Inferior parietal cortex (tissue), 1 donor: ENCODE measurements around the gene SSH2.

Source experiments
- DNase-seq: peaks from one replicate; pipeline ENCODE4 v3.0.0-alpha.2; 2016; ENCODE audit errors: extremely low spot score

Gene SSH2

DNA sequence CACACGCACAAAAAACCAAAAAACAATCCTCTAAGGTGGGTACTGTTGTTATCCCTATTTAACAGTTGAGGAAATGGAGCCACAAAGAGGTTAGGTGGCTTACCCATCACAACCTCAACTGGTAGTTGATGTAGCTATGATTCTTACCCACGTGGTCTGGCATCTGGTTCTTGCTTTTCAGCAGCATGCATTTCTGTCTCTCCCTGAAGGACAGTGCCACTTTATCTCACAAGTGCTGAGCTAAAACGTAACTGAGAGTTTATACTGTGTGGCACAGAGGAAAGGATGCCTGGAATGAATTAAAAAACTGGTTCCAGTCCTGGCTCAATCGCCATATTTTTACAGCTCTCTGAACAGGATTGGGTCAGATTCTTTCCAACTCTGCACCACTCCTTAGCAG, 305.4 kb downstream of the SSH2 start:
- no peak for DNase-seq

DNA sequence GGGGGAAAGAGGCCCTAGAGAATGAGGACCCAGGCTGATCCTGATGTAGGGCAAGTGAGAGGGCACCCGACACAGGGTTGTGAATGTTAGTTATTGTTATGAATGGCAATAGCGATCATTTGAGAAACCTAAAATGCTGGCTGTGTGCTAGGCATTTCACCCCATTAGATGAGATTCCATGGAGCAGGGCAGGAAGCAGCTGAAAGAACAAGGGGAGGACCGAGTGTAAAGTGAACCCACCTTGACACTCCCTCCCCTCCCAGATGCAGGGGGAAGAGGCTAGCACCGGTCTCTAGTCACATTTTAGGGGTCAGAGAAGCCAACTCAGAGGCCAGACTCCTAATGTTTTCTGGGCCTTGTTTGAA, 306.8 kb downstream of the SSH2 start:
- no peak for DNase-seq

DNA sequence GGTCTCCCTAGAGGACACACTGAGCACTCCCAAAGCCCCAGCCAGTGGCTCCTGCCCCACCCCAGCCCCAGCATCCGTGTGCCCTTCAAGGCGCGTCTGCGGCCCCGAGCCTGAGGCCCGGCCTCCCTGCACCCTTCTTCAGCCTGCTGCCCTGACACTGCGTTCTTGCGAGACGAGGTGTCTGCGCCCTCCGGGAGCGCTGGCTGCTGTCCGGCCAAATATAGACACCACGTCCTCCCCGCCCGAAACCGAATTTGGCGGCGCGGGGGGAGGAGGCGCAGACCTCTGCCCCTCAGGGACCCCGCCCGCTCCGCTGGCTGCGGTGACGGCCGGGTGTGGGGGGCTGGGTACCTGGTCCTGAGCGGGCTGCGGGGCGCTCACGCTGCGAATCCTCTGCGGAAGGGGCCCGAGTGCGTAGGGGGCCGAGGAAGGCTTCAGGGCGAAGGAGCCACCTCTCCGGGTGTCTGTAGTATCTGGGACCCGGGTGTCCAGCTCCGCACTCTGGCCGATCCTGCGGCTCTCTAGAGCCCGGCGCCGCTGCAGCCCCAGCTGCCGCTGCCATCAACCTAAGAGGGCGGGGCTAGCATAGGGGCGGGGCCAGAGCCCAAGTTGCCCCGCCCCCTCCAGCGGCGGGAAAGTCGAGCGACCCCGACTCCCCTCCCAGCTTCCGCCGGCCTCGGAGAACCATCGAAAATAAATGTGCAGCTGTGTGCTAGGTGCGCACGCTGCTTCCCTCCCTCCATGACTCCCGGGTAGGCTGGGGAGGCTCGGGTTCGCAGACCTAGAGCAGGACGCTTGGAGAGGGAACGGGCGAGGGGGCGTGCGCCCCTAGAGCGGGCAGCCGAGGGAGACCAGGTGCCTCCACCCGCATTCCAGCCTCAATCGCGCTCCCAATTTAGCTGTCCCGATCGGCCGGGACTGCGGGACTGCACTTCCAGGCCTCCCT, 307.4 kb downstream of the SSH2 start, which contains the start of gene CORO6:
TSS of gene CORO6 (minus strand) at position 576 of the 946 bp plus-strand sequence. CDS start 1,491 bp downstream, outside the sequence.
- peak; percentile 58 for DNase-seq

DNA sequence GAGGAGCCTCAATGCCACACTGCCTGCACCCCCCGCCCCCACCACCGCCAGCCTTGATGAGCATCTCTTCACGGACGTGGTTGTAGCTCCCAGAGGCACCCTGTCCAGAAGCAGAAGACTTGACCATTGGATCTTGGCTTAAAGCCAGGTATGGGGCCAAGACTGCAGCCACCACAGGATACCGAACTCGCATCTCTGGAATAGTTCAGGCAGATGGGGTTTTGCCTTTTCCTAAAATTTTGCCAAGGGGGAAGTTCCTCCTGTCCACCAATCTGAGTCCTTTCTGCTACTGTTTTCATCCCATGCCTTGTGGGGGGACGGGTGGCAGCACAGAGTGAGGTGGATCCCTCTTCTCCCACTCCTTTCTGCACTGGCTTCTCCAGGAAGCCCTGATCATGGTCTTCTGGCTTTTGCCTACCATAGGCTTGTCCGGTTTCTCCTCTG, 308.3 kb downstream of the SSH2 start:
- DNase-seq, result no peak

DNA sequence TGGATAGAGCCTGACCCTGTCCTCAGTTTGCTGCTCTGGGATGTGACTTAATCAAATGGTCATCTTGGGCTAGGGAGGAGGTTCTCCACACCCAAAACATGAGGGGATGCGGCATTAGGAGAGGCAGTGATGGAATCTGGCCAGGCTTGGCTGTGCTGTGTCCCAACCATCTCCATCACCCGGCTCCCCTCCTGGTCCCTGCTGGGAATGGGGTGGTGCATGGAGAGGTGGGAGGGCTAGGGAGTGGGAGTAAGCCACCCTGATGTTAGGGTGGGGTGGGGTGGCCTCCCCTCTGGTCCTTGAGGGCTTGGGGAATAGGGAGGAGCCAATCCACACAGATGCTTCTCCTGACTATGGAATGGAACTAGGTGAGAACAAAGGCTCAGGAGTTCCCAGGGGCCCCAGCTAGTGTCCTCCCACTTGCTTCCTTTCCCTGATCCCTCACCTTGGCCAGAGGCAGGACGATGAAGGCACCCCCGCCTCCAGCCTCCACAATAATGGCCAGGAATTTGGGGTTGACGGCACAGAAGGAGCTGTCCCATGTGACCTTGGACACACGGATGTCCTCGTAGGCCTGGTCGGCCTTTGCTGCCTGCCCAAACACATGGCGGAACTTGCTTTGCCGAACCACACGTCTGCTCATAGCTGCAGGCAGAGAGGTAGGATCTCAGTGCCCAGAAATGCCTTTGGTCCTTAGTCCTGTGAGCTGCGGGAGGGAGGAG, 309.1 kb downstream of the SSH2 start:
- DNase-seq, result no peak

DNA sequence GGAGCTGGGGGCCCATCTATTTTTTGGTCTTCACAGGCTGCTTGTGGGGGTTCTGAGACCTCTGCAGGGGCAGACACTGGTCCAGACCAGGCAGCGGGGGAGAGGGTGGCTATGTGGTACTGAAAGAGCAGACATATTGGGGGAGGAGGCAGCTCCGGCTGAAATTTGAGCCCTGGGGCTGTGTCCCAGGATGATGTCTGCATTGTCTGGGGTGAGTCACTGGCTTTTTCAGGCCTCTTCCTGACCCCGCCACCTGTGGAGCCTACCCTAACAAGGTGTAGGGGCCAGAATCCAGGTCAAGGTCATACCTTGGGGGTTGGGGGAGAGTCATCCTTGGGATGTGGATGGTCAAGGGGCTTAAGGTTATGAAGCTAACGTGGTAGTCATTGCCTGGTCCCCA, 309.8 kb downstream of the SSH2 start:
- no peak for DNase-seq

DNA sequence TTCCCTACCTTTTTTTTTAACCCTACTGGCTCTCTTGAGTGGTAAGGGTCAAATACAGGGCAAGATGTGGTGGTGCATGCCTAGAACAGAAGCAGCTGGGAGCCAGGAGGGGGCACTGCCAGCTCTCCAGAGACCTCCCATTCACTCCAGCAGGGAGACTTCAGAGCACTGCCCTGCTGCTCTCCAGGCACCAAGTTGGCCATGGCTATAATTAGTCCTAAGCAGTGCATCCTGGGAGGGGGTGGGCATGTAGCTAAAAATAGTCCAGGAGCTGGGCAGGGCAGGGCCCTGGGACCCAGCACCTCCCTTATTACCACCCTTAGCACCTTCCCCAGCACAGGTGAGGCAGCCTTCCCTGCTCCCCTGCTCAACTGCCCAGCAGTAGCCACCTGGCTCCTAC, 310.8 kb downstream of the SSH2 start:
- DNase-seq, result no peak

DNA sequence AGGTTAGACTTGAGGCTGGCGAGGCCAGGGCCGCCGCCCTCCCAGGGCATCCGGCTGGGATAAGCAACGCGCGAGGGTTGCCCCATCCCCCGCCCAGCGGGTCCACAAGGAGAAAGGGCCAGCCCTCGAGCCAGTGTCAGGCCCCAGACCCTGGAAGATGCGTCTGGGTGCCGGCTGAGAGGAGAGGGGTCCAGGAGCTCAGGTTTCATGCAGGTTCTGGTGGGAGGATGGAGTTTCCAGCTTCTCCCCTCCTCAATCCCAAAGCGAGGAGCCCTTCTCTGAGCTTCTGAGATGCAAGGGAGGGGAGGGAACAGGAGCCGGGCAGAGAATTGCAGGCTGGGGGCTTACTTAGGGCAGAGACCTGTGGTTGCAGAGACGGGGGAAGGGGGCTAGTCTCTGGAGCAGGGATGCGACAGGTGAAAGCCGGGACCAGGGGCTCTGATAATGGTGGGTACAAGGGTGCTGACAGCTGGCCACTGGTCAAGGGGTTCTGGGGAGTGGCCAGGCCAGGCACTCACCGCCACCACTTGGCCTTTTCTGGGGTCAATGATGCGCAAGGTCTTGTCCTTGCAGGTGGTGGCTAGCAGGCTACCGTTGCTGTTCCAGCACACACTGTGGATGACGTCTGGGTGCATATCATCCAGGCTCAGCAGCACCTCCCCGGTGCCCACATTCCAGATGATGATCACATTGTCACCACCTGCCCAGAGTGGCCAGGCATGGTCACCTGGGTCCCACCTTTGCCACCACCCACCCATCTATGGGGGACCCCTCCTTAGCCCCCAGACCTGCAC, 311.6 kb downstream of the SSH2 start:
- no peak for DNase-seq

DNA sequence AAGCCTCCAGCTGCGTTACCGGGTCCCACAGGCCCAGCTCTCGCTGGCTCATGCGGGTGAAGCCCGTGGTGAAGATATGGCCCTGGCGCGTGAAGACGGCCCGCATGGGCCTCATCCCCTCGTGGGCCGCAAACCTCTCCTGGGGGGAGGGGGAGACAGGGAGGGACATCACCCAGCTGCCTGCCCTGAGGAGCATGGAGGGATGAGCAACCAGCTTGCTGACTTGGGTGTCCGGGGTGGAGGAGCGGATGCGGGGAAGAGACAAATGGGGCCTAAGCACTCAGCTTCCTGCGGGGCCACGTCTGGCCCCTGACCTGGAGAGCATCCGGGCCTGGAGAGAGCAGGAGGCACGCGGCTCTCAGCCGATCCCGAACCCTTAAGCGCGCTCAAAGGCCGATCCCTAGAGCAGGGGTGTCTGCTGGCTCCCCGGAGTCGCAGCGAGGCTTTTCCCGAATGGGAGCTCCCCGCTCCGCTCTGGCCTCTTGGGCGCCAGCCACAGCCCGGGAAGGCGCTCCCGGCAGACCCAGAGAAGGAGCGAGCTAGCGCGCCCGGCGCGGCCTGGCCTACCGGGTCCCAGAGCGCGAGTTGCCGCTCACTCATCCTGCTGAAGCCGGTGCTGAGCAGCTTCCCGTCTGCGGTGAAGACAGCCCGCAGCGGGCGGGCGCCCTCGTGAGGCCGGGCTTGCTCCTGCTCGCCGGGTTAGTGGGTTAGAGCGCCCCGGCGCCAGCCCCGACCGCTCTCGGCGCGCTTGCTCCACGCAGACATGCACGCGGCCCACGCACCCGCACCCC, 312.4 kb downstream of the SSH2 start:
- no peak for DNase-seq

DNA sequence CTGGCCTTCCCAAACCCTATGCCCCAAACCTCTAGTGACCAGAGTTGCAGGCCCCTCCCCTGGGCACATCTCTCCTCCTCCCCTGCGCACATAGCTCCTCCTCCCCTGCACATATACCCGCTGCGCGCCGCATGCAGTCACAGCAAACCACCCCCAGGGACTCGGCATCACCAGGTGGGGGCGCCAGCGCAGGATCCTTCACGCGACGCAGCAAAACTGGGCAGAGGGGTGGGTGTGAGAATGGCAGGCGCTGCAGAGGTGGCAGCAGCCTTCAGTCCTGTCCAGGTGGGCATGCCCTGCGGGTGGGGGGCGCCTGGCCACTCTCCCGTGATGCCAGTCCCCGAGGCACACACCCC, 312.9 kb downstream of the SSH2 start:
- DNase-seq, result peak; percentile 80

DNA sequence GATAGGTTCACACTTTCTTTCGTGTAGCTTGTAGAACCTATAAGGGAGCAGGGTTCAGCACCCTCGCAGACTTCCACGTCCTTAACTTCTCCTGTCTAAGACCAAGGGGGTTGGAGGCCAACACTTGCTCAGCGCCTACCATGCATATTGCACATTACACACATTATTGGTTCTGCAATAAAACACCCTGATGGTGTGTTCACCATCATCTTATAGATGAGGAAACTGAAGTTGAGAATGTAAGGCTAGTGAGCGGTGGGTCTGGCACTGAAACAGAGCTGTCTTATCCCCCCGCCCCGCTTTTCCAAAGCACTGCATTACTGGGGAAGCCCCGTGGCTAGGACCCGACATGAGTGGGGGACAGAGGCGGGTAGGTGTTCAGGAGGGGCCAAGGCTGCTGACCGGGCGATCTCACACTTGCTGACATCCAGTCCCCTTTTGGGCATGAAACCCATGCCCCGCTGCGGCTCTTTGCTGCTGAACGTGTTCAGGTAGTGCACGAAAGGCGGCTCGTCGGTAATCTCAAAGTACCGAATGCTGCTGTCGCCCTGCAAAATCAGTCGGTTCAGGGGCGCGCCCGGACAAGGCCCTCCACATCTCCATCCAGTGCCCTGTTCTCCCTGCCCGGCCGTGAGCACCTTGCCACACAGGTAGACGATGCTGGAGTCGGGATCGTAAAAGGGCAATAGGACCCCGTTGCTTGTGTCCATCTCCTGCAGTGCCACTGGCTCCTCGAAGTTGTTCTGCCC, 313.6 kb downstream of the SSH2 start:
- DNase-seq, result no peak

DNA sequence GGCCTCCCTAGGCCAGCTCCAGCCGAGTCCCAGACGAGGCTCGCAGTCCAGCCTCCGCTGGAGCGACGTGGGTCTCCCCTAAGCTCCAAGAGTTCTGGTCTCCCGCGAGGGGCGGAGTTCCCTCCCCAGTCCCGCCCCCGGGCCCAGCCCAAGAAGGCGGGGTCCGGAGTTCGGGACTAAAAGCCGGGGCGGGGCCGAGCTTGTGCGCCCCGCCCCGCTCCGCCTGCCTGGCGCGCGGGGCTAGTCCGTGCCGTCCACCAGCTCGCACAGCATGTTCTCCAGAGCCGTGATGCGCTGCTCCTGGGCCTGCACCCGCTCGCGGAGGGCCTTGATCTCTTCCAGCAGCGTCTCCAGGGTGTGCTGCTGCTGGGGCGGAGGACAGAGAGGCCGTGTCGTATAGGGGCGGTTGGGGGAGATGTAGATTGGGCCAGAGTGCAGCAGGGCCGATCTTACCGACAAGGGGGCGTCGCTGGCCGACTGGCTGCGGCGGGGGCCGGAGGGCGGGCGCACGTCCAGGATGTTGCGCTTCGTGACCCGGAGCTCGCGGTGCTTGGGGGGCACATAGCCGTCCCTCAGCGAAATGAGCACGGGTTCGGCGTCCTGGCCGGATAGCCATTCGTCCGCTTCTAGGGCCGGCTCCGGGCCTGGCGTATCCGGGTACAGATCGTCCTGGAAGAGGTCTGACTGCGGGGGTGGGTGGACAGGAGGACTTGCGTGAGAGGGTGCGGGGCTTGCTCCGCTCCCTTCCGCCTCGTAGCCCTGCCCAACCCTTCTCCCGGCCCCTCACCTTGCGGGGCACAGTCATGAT, 314.3 kb downstream of the SSH2 start:
- DNase-seq, result peak; percentile 93

DNA sequence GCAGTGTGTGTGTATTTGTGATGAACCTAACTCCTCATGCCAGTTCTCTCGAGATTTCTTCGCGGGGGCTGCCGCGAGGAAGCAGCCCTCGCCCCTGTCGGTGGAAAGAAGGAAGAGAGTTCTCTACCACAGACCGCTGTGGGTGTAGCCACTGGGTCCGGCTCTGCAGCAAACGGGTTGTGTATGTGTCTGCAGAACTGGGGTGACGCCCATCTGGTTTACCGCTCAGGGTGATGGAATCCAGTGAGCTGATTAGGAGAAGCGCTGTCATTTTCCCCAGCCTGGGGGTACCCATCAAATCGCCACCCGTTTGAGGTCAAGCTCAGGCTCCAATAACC, 315.0 kb downstream of the SSH2 start:
- DNase-seq, result no peak

DNA sequence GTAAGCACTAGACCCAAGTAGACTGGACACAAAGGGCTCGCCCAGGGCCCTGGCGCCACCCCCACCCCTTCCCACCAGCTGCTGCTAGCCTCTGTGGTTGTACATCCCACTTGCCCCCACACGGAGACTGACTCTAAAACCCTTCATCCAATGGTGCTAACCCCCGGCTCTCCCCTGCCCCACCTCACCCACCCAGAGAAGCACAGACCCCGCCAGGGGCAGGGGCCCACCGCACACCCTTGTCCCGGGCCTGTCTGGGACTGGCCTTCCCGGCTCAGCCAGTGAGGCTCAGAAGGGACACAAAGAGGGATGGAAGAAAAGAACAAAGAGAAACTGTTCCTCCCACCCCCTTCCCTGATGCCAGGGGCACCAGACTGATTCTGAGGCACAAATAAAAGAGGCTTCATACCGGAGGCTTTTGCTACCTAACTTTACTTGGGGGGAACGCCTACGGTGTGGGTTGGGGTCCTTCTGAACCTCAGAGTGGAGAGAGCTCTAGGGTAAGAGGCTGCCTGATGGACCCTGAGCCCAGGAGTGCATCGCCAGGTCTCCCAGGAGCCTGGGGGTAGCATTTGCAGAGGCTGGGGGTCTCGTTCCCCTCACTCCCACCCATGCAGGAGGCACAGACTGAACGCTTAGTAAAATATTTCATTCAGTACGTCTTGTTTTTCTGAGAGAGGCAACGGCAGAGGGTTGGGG, 315.5 kb downstream of the SSH2 start:
- no peak for DNase-seq

DNA sequence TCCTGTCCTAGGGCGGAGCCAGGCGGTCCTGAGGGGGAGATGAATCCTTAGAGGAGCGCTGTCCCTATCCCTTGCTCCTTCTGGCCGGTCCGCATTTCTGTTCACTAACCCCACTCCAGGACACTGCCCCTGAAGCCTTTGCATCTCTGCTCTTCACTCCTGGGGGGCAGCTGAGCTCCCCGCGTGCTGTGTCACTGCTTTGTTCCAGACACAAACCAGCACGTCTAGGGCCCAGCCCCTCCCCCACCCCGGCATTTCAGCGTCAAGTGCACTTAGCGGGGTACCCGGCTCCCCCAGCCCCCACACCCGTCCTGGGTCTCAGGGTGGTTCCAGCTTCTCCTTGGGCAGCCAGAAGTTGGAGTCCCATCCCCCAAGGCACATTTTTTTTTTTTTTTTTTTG, 316.2 kb downstream of the SSH2 start:
- DNase-seq, result no peak

DNA sequence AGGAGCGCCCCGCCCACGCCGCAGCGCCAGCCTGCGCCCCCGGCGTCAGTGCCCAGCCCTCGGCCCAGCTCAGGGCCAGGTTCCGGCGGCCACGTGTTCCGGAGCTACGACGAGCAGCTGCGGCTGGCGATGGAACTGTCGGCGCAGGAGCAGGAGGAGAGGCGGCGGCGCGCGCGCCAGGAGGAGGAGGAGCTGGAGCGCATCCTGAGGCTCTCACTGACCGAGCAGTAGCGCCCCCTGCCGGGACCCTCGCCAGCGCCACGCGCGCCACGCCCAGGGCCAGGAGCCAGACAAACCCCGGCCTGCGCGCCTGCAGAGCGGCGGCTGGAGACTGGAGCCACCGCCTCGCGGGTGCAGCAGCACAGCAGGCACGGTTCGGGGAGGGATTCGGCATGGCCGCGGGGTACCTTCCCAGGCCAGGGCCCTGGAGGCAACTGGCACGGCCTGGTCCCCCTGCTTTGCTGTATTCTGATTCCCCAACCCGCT, 316.6 kb downstream of the SSH2 start:
- peak; percentile 84 for DNase-seq

DNA sequence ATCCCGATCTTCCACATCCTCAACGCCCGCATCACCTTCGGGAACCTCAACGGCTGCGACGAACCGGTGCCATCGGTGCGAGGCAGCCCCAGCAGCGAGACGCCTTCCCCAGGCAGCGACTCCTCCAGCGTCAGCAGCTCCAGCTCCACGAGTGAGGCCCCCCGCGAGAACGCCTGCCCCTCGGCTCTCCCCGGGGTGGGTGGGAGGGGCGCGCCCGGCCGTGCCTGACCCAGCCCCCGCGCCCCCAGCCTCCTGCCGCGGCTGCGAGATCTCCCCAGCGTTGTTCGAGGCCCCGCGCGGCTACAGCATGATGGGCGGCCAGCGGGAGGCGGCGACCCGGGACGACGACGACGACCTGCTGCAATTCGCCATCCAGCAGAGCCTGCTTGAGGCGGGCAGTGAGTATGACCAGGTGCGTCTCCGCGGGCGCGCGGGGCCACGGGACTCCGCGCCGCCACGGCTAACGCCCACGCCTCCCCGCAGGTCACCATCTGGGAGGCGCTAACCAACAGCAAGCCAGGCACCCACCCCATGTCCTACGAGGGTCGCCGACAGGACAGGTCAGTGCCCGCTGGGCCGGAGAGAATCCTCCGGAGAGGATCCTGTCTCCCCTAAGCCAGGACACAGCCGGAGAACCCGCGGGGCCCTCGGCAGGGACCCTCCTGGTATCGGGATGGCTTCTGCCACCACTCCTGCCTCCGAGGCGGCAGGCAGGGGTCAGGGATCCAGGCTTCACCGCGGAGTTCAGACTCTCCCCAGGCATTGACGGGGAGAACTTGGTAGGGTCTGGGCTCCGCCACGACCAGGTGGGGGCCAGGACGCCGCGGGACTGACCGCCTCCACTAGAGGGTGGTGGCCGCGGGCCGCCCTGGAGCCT, 317.4 kb downstream of the SSH2 start:
- no peak for DNase-seq

DNA sequence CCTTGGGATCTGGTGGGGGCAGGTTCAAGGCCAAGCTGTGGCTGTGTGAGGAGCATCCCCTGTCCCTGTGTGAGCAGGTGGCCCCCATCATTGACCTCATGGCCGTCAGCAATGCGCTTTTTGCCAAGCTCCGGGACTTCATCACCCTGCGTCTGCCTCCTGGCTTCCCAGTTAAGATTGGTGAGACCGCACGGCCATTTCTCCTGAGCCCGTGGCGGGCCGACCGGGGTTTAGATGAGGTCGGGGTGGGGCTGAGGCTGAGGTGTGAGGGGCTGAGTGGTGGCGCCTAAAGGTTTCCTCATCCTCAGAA, 318.0 kb downstream of the SSH2 start:
- DNase-seq, result no peak
